Testis (tissue), 3 donors: ENCODE measurements around the gene PLD1. TPM values are rescaled to one million over a fixed set of nuclear protein-coding genes. Genes with fewer than 3 reads are reported as not detected.

Experiments used
- polyA plus RNA-seq: library from polyadenylated mRNA; stranded (reverse); fragments of 350-450 nt; fragmentation: Illumina TruSeq; extraction: RNeasy Lipid Tissue Mini Kit (QIAGEN cat#74804); gene quantifications from one replicate; pipeline ENCODE4 v1.2.3, GENCODE V29; 2014; ENCODE audit warnings: low read depth, low replicate concordance; ENCODE audit not compliant: insufficient read depth
- total RNA-seq, 2 donors: library from RNA; depleted of rRNA; stranded (reverse); fragments of >200 nt; gene quantifications; one replicate each; pipeline ENCODE4 v1.2.3, GENCODE V29; 2016

PLD1 gene
- total and polyA plus RNA-seq, 3 donors from 2014 or later, result 10.7 to 27.4 (median 19.1) TPM

Other genes with a start within 250 kb of the PLD1 start
- gene TMEM212, start 32.9 kb upstream of the PLD1 start, total RNA-seq, result 1 to 10 TPM; 2.5 to 4.3 TPM
- 1.8 TPM for gene TMEM212, start 32.9 kb upstream of the PLD1 start, polyA plus RNA-seq
- 10 to 100 TPM; 57.7 to 63.5 TPM for gene FNDC3B, start 229.1 kb upstream of the PLD1 start, total RNA-seq
- 24.2 TPM for gene FNDC3B, start 229.1 kb upstream of the PLD1 start, polyA plus RNA-seq